Rectal smooth muscle tissue (tissue), 1 donor: ENCODE measurements around the gene EEF2K.
"Not testable (repeated sequence)": the region's sequence is repeated elsewhere in the genome, so short reads cannot be mapped to it uniquely, and the experiment has no call there.

Source experiments
- H3K27ac ChIP-seq: one replicate; pipeline ENCODE4 v1.7.0; 2013; ENCODE audit warnings: low read depth, low read length, inconsistent platforms
- H3K27me3 ChIP-seq: one replicate; pipeline ENCODE4 v1.7.0; 2013; ENCODE audit warnings: low read length; ENCODE audit not compliant: control insufficient read depth, insufficient read depth
- H3K36me3 ChIP-seq: one replicate; pipeline ENCODE4 v1.7.0; 2013; ENCODE audit warnings: low read length; ENCODE audit not compliant: control insufficient read depth, insufficient read depth
- H3K4me1 ChIP-seq: one replicate; pipeline ENCODE4 v1.7.0; 2013; ENCODE audit warnings: low read length; ENCODE audit not compliant: control insufficient read depth, insufficient read depth
- H3K4me3 ChIP-seq: one replicate; pipeline ENCODE4 v1.7.0; 2013; ENCODE audit warnings: low read length
- H3K9ac ChIP-seq: one replicate; pipeline ENCODE4 v1.7.0; 2013; ENCODE audit warnings: low read length

The EEF2K gene

DNA sequence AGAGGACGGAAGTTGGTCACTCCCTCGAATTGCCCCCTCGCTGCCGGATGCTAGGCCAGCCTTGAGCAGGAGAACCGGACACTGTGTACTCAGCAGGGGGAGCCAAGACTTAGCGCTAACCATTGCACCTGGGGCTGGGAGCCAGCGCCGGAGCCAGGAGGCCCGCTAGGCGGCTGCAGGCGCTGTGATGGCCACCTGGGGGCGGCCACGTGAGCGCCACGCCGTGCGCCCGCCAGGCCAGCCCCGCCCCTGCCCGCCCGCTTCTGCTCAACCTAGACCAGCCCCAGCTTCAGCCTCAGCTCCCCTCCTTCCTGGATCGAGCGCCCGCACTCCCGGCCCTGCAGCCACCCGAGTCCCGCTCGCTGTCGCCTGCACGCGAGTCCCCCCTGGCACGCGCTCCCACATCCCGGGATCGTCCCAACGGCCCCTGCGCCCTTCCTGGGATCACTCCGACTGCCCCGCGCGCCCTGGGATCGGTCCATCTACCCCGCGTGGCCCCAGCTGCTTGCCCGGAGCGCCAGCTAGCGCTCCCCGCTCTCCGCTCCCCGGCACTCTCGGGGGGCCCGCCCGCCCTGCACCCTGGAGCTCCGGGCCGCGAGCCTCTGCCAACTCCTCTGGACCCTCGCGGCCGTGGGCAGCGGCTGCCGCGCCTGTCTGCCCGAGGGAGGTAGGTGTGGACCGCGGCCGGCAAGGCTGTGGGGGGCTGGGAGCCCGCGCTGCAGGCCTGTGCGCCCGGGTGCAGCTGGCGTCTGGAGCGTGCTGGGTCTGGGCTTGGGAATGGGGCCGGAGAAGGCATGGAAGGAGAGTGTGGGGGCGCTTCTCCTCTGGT is at the start of gene EEF2K:
EEF2K (plus strand) TSS at position 266 of the 829 bp plus-strand sequence. CDS start 19,452 bp downstream, outside the sequence.
- peak within 1 kb of the TSS; percentile 89 for H3K4me3 ChIP-seq
- H3K27ac ChIP-seq, result peak within 1 kb of the TSS; percentile 92
- H3K9ac ChIP-seq, result peak within 1 kb of the TSS; percentile 71
- no peaks in the 10 kb centered on the region for H3K36me3 ChIP-seq
- H3K4me1 ChIP-seq, result peaks cover 13% of the 10 kb centered on the region
- no peaks in the 10 kb centered on the region for H3K27me3 ChIP-seq

DNA sequence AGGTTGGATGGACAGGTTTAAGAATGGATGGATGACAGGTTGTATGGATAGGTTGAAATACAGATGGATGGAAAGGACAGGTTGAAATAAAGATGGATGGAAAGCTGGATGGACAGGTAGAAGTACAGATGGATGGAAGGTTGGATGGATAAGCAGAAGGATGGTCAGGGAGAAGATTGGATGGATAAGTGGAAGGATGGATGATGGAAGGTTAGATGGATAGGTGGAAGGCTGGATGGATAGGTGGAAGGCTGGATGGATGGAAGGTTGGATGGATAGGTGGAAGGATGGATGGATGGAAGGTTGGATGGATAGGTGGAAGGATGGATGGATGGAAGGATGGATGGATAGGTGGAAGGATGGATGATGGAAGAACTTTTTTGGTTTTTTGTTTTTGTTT is 44.7 kb upstream of the EEF2K start:
- Histone ChIP-seq H3K4me3 (no peak overlapping the region), H3K27me3 (no peaks in the 10 kb centered on the region), H3K9ac (no peak overlapping the region), H3K4me1 (no peaks in the 10 kb centered on the region), H3K36me3 (no peaks in the 10 kb centered on the region), H3K27ac (no peak overlapping the region)

DNA sequence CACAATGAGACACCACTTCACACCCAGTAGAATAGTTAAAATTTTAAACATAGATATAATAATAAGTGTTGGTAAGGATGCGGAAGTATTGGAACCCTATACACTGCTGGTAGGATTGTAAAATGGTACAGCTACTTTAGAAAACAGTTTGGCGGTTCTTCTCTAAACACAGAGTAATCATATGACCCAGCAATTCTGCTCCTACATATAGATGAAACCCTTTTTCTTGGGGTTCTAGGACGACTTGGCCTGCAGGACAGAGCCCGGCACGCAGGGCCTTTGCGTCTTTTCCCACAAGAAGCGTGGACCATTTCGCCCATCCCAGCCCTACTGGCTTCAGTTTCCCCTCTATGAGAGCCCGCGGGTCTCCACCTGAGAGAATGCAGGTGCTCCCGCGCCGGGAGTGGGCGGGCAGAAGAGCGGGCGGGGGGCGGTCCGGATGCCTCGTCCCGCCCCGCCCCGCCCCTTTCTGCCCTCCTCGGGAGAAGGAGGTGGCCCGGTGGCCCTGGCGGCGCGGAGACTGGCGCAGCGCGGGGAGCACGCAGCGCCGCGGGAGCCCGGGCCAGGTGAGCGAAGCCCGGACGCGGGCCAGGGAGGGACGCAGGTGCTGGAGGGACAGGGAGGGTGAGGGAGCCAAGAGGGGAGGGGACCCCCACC is 44.0 kb upstream of the EEF2K start, which contains the start of gene SDR42E2:
SDR42E2 (plus strand) TSS at position 508 of the 657 bp plus-strand sequence. CDS start 3,077 bp downstream, outside the sequence.
- Histone ChIP-seq H3K9ac (no peak within 1 kb of the TSS), H3K4me3 (no peak within 1 kb of the TSS), H3K27me3 (no peaks in the 10 kb centered on the region), H3K27ac (no peak within 1 kb of the TSS), H3K36me3 (no peaks in the 10 kb centered on the region), H3K4me1 (no peaks in the 10 kb centered on the region)

DNA sequence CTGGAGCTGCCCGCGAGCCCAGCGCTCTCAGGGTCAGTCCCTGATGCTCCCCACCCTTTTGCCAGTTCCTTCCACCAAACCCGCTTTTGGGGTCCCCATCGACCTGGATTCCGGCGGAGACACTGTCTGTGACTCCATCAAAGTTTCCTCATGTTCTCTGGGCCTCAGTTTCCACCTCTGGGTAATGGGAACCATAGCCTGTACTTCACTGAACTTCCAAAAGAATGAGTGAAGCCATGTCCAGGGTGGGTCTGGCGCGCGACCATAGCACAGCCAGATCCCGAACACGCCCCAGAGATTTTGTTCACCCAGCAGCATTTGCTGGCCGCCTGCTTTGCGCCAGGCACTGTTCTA is 43.4 kb upstream of the EEF2K start:
- no peaks in the 10 kb centered on the region for H3K4me1 ChIP-seq
- H3K4me3 ChIP-seq, result no peak overlapping the region
- H3K27ac ChIP-seq, result no peak overlapping the region
- no peaks in the 10 kb centered on the region for H3K36me3 ChIP-seq
- no peaks in the 10 kb centered on the region for H3K27me3 ChIP-seq
- no peak overlapping the region for H3K9ac ChIP-seq

DNA sequence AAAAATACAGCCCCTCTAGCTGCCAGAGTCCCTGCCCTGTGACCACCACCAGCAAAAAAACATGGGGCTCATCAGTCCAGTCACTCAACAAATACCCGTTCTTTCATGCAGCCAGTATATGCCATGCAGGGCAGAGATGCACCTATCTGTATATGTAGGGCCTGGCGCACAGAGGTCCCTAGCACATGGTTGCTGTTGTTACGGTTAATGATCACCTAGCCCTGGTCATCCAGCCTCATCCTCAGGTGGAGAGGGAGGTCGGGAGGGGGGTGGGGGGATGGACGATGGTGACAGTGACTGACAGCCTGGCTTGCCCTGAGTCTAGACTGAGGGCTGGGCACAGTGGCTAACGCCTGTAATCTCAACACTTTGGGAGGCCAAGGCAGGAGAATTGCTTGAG is 42.3 kb upstream of the EEF2K start:
- Histone ChIP-seq H3K4me1 (no peaks in the 10 kb centered on the region), H3K27me3 (no peaks in the 10 kb centered on the region), H3K4me3 (no peak overlapping the region), H3K27ac (no peak overlapping the region), H3K9ac (no peak overlapping the region), H3K36me3 (no peaks in the 10 kb centered on the region)

DNA sequence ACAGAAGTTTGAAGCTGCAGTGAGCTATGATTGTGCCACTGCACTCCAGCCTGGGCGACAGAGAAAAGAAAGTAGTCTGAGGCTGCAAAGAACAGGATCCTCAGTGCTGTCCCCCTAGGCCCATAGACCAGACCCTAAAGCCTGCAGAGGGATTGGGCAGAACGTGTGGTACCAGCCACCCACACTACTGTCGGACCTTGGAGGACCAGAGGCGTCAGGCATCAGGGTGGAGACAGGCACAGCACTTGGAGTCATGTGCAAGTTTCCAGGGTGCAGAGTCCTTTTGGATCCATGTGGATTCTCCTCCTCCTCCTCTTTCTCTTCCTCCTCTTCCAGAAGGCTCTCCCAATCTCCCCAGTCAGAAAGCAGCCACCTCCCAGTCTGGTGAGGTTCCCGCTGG is 41.6 kb upstream of the EEF2K start:
- Histone ChIP-seq H3K27me3 (no peaks in the 10 kb centered on the region), H3K4me3 (no peak overlapping the region), H3K36me3 (no peaks in the 10 kb centered on the region), H3K4me1 (no peaks in the 10 kb centered on the region), H3K27ac (no peak overlapping the region), H3K9ac (no peak overlapping the region)

DNA sequence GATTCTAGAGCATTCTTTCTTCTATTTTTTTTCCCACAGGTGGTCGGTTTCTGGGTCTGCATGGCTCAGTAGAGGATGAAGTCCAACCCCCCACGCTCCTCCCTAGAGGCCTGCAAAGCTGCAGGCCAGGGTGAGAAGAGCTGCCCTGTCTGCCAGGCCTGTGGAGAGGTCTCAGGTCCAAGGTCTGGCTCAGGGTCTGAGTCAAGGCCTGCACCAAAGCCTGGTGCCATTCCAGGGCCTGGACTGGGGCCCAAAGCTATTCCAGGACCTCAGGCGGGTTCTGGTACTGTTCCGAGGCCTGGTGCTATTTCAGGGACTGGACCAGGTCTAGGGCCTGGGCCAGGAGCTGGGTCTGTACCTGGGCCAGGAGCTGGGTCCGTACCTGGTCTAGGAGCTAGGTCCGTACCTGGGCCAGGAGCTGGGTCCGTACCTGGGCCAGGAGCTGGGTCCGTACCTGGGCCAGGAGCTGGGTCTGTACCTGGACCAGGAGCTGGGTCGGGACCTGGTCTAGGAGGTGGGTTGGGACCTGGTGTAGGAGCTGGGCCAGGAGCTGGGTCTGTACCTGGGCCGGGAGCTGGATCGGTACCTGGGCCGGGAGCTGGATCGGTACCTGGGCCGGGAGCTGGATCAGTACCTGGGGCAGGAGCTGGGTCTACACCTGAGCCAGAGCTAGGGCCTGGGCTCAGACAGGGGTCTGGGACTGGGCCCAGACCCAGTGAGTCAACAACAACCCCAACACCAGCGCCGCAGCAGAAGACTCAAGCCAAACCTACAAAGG is 40.4 kb upstream of the EEF2K start:
- no peak overlapping the region for H3K4me3 ChIP-seq
- H3K27me3 ChIP-seq, result no peaks in the 10 kb centered on the region
- H3K27ac ChIP-seq, result no peak overlapping the region
- no peaks in the 10 kb centered on the region for H3K36me3 ChIP-seq
- H3K4me1 ChIP-seq, result no peaks in the 10 kb centered on the region
- no peak overlapping the region for H3K9ac ChIP-seq

DNA sequence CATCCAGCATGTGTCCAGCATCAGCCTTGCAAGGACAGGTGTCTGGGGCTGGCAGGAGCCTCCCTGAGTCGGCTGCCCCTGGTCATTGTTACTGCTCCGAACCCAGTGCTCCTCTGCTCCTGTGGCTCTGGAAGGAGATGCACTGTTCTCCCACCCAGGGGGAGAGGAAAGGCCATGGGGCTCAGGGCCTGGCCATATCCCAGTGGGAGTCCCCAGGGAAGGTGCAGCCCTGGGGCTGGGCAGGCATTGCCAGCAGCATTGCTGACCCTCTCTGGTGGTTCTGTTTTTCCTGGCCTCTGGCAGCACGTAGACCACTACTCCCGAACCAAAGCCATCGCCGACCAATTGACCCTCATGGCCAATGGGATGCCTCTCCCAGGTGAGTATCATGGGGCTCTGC is 34.1 kb upstream of the EEF2K start:
- no peak overlapping the region for H3K4me3 ChIP-seq
- H3K27me3 ChIP-seq, result no peaks in the 10 kb centered on the region
- no peaks in the 10 kb centered on the region for H3K4me1 ChIP-seq
- H3K36me3 ChIP-seq, result no peaks in the 10 kb centered on the region
- H3K27ac ChIP-seq, result no peak overlapping the region
- H3K9ac ChIP-seq, result no peak overlapping the region

DNA sequence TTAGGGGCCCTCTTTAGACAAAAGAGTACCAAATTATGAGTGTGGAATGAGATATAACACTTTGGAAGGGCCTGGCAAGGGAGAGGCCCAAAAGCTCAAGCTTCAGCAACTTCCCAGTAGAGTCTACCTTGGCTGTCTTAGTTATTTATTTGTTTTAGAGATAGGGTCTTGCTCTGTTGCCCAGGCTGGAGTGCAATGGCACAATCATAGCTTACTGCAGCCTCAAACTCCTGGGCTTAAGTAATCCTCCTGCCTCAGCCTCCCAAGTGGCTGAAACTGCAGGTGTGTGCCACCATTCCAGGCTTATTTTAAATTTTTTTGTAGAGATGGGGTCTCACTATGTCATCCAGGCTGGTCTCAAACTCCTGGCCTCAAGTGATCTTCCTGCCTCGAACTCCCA is 33.4 kb upstream of the EEF2K start:
- not testable (repeated sequence) for H3K4me1 ChIP-seq, H3K9ac ChIP-seq, H3K27ac ChIP-seq, H3K4me3 ChIP-seq, H3K27me3 ChIP-seq, H3K36me3 ChIP-seq

DNA sequence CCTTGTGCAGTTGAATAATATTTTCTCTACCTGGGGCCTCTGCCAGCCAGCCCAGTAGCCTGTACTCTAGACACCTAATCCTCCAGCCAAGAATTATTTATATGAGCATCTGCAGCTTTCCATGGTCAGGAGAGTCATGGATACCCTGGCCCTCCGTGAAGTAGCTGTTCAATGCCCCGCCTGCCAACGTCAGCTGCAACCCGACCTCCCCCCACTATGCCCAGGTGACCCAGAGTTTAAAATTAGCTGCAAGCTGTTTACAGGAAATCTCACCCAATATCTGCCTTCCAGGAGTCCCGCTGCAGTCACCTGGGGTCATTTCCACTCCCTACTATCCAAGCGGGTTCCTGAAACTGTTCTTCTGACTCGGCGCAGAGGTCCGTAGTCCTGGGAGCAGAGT is 31.4 kb upstream of the EEF2K start:
- Histone ChIP-seq H3K36me3 (no peaks in the 10 kb centered on the region), H3K4me3 (no peak overlapping the region), H3K4me1 (no peaks in the 10 kb centered on the region), H3K27me3 (no peaks in the 10 kb centered on the region), H3K9ac (no peak overlapping the region), H3K27ac (no peak overlapping the region)

DNA sequence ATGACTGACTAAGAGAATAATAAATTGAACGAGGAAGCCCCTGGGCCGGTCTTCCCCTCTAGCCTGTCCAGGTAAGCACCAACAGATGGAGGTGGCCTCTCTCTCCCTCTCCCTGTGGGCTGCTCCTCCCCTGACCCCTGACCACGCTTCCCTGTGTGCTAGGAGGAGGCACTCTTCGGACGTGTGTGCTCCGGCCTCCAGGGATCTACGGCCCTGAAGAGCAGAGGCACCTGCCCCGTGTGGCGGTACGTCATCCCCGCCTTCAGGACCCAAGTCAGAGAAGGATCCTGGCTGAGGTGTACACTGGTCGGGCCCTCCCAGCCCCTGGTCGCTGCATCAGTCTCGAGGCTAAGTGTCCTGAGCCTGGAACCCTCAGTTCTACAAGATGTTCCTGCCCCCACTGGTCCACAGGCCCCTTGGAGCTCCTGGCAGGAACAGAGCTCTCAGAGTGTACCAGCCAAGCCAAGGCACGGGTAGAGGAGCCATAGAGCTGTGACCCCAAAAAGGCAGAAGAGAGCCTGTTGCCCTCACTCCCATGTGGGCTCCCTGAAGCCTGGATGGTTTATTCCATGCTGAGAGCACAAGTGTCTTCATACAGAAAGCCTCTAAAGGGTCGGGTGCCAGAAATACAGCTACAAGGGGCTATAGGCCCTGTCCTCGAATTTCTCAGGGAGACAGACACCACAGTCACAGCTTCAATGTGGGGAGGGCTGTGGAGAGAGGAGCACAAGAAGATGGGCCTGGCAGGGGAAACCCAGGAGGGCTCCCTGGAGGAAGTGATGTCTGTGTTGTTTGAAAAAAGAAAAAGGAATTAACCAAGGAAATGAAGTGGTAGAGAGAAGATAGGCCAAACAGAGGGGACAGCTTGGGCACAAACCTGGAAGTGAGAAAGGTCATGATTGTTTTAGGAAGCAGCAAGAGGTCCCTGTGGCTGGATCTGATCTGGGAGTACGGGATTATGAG is 27.8 kb upstream of the EEF2K start:
- Histone ChIP-seq H3K9ac (no peak overlapping the region), H3K36me3 (no peaks in the 10 kb centered on the region), H3K4me1 (no peaks in the 10 kb centered on the region), H3K27ac (no peak overlapping the region), H3K27me3 (no peaks in the 10 kb centered on the region), H3K4me3 (no peak overlapping the region)
